GM04503 (cell line): Measurements from ENCODE around the gene CFAP300.

Experiments used
- DNase-seq: peaks from one replicate; pipeline ENCODE4 v3.0.0-alpha.2; 2012; ENCODE audit warnings: low read depth

CFAP300 gene

DNA sequence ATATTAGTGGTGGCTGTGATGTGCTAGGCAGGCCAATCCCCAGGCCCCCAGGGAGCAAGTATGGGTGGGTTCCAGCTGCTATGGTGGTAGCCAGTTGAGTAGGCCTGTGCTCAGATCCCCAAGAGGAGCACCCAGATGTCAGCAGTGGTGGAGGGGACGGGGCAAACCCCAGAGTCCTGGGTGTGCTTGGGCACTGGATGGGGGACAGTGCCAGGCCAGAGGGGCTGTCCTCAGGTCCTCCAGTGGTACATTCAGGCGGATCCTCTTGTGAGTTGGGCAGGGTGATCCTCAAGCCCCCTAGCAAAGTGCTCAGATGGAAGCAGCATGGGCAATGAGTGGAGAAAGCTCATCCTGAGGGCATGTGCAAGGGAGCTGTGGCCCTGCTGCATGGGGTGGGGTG is 26.0 kb downstream of the CFAP300 start:
- no peak for DNase-seq

- no peak for DNase-seq
These were observed 32.4 kb downstream of the CFAP300 start for GRCh38 chr11:102079625-102080024.

- DNase-seq, result no peak
These were observed 34.1 kb downstream of the CFAP300 start for GRCh38 chr11:102081313-102081712.

DNA sequence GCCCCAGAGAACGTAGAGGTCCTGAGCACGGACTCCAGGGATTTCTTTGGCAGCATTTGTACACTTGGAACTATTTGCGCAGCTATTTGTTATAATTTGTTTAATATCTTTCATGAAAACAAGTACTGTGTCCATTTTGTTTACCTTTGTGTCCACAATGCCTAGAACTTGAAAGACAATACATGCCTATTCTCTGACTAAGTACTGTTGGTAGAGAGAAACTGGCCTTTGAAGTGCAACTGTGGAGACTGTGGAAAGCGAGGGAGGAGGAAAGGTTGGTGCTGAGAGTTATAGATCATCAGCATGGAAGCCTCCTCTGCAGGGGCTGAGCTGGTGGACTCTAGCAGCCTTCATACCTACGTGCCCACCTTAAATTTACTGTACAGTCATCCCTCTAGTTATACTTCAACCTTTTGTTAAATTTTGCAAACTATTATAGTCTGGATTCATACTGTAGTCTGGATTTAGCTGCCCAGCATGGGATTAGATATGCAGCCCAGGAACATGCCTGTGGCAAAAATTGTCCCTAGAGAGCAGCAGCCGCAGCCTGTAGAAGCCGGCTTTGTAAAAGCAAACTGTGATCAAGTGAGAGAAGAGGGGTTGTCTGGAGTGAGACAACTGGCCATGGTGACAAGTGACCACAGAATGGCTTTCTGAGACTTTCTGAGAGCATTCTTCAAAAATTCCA is 38.8 kb downstream of the CFAP300 start:
- no peak for DNase-seq

- no peak for DNase-seq
These were observed 49.9 kb downstream of the CFAP300 start for GRCh38 chr11:102097186-102097585.

- no peak for DNase-seq
These were observed 52.5 kb downstream of the CFAP300 start for GRCh38 chr11:102099755-102100154.

DNA sequence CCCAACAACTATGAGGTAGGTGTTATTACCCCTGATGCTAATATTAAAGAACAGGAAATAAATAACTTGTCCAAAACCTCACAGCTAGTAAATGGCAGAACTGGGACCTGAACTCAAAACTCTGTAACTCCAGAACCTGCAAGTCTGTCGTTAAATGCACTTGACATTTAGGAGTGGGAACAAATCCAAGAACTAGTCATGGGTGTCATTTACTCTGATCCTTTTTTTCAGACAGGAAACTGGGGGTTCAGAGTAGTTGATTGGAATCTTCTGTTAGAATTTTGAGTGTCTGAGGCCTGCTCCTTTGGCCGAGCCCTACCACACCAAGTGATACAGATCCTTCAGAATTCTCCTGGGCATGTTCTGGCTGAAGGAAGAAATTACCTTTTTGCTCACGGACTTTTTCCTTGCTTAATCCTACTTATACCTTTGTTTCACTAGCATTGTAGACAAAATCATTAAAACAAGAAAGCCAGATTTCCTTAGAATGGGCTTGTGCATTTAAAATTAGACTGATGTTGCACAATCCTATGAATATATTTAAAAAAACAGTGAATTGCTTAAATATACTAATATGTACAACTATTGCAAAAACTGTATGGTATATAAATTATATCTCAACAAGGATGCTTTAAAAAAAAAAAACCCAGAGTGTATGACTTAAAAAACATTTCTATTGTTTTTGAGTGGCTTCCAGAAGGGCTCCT is 61.6 kb downstream of the CFAP300 start:
- no peak for DNase-seq

GRCh38 chr11:102109896-102110760 is 62.9 kb downstream of the CFAP300 start, which contains the start of gene YAP1:
YAP1 (plus strand) TSS chr11:102110447; CDS start chr11:102110849, 402 bp downstream.
- peak; percentile 78 for DNase-seq

- no peak for DNase-seq
These were observed 63.4 kb downstream of the CFAP300 start for GRCh38 chr11:102110761-102111010.

DNA sequence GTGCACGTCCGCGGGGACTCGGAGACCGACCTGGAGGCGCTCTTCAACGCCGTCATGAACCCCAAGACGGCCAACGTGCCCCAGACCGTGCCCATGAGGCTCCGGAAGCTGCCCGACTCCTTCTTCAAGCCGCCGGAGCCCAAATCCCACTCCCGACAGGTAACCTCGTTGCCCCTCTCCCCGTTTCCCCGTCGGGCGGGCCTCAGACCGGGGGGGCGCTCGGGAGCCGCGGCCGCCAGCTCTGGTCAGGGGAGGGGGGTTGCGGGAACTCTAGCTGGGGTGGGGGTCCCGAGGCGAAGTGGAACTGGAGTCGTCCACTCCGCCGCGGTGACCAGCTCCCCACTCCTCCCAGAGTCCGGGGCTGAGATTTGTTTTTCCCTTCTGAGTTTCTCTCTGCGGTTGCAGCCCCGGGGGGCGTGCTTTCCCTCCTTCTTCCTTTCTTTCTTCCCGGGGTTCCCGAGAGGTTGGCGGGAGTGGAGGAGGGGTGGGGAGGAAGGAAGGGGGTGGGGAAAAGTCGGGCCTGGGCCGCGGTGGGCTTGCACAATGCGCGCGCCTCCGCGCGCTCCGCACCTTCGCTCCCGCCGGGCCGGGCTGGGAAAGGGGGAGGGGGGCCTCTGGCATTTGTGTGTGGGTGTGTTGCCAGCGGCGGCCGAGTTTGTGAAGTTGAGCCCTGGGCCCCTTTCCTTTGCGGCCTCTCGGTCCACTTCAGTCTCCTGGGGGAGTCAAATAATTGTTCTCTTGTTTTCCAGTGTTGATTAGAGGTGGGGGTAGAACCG is 64.0 kb downstream of the CFAP300 start:
- DNase-seq, result no peak

DNA sequence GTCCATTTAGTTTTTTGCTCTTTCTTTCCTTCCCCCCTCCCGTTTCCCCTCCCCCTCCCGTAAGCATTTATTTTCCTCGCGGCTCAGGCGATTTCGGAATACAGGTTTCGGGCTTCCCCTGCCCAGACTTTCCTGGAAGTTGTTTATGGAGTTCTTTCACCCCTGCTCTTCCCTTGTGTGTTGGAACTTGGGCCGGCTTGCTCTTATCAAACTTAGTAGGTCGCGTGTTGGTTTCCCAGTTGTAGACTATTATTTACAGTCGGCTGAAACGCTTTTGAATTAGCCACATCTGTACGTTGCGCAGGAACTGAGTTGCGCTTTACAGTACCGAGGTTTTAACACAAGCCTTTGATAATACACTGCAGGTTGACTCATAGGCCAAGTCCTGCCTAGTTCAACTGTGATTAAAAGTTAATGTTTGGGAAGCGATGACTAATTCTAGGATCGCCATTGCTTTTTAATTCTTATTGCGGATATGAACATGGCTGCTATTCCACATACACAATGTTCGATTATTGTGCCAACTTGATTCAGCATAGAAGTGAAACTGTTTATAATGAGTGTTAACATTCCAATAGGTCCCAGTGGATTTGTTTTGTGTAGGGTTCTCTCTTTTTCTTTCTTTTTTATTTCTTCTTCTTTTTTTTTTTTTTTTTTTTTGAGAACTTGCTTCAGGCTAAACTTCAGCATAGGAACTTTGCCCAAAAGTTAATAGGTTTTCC is 64.7 kb downstream of the CFAP300 start:
- DNase-seq, result peak; percentile 67

DNA sequence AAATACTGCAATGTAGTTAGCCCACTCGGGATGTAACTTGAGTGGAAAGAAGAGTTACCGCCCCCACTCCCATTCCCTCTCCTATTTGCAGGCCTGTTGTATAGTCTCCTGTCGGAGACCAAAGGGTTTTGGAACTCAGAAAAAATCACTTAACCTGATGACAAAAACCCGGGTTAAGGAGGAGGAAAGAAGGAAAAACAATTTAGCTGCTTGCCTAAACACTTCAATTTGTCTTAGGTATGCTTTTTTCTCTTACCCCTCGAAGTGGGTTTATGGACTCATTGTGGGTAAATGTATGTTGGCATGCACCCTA is 65.2 kb downstream of the CFAP300 start:
- DNase-seq, result no peak

- DNase-seq, result no peak
These were observed 66.8 kb downstream of the CFAP300 start for GRCh38 chr11:102114032-102114431.

GRCh38 chr11:102115557-102115956 is 68.3 kb downstream of the CFAP300 start:
- no peak for DNase-seq

DNA sequence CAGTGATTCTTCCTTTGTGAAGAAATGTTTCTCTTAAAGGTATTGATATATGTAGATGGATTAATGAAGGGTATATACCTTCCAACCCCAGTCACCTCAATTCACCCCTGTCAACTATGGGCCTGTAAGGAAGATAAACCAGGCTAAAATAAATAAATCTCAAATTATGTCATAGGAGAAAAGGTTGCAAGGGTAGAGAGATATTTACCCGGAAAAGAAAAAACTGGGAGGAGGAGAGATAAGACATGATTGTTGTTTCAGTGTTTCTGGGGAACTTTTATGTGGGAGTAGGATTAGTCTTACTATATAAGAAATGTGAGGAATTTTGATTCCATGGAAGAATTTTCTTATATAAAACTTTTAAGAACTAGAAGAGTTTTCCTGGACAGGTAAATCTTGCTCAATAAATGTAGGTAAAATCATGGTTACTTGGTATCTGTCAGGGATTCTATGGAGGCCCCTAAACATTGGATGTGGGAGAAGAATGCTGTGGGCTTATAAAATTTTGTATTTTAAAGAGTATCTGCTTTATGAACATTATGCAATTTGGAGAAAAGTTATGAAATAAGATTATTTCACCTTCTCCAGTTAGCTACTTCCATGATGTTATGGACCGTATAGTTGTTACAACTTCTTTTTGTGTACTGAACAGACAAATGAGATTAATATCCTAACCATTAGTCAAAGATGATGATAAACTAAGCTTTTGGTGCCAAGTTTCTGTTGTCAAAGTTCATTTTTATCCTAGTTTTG is 69.4 kb downstream of the CFAP300 start:
- no peak for DNase-seq

- DNase-seq, result no peak
These were observed 70.4 kb downstream of the CFAP300 start for GRCh38 chr11:102117472-102118113.

GRCh38 chr11:102118937-102119336 is 71.7 kb downstream of the CFAP300 start:
- DNase-seq, result no peak

DNA sequence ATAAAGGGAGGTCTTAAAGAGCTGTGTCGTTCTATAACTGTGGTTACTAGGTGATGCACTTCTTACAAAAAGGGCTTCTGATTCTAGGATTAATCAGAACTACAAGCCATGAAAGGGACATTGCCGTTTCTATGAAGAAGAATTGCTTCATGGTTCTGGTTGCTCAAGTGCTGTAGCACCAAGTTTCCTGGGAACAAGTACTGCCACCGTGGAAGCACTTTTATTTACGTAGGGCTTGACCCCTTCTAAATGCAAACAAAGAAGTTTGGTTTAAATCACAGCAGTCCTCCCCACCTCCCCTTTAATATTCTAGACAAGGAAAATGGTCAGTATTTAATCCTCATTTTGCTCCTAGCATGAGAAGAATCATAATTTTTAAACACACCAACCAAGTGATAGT is 72.8 kb downstream of the CFAP300 start:
- DNase-seq, result no peak

GRCh38 chr11:102120437-102120973 is 73.3 kb downstream of the CFAP300 start:
- no peak for DNase-seq

DNA sequence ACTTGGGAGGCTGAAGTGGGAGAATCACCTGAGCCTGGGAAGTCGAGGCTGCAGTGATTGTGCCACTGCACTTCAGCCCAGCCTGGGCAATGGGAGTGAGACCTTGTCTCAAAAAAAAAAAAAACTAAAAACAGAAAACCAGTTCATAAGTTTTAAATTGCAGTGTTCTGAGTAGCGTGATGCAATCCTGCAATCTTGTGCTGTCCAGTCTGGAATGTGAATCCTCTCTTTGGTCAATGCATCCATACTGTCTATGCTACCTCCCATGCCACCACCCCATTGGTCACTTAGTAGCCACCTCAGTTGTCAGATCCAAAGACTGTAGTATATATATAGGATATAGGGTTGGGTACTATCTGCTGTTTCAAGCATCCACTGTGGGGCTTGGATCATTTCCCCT is 74.1 kb downstream of the CFAP300 start:
- no peak for DNase-seq
